ENCODE measurements around the gene MCOLN2. TPM values are rescaled to one million over a fixed set of nuclear protein-coding genes. Genes with fewer than 3 reads are reported as not detected.
A peak's percentile ranks its signal among the peaks of the same experiment; 100 is the strongest.
"Not testable (repeated sequence)": the region's sequence is repeated elsewhere in the genome, so short reads cannot be mapped to it uniquely, and the experiment has no call there.

MCOLN2 gene
- total RNA-seq, 8 experiments from 2014 or later = 0.13 to 2.5 (median 0.36) TPM; not detected in 1

- H3K27ac ChIP-seq = no peak overlapping the region
- ATAC-seq (replicated peaks in 6 of 8) = no peak
- no peak overlapping the region for H3K4me3 ChIP-seq
- in situ Hi-C loops (cut with MboI; ENCODE audit: low pct_unique_long_range_greater_than_20kb in 2 of 9, low sequenced_read_pairs in 9 of 9, unreplicated experiment in 9 of 9) = no loop called here
- no peaks in the 10 kb centered on the region for H3K4me1 ChIP-seq (replicated peaks in 1 of 2)
These were observed 4.8 kb upstream of the MCOLN2 start for GRCh38 chr1:85001742-85002141.

GRCh38 chr1:84998642-84999280 is 1.8 kb upstream of the MCOLN2 start:
- H3K4me3 ChIP-seq = no peak overlapping the region
- no peak for ATAC-seq (replicated peaks in 6 of 8)
- in situ Hi-C loops (cut with MboI; ENCODE audit: low pct_unique_long_range_greater_than_20kb in 2 of 9, low sequenced_read_pairs in 9 of 9, unreplicated experiment in 9 of 9) = no loop called here
- no peak overlapping the region for H3K27ac ChIP-seq
- 8 to 71% (median 40%) methylated on average over 2 to 13 of the region's 14 CpGs; no CpG with 5 or more reads in 1 of the 10 experiments for WGBS, 10 experiments
- H3K4me1 ChIP-seq (replicated peaks in 1 of 2) = no peaks in the 10 kb centered on the region

- ATAC-seq (replicated peaks in 6 of 8) = peak; percentile 31 to 48 (median 42)
- H3K4me3 ChIP-seq = peak overlapping the region; percentile 42 to 49 (median 44)
- no peaks in the 10 kb centered on the region for H3K4me1 ChIP-seq (replicated peaks in 1 of 2)
- WGBS, 10 experiments = 0 to 6% (median 0%) methylated on average over 2 to 44 of the region's 58 CpGs
- in situ Hi-C loops (cut with MboI; ENCODE audit: low pct_unique_long_range_greater_than_20kb in 2 of 9, low sequenced_read_pairs in 9 of 9, unreplicated experiment in 9 of 9) = no loop called here
- H3K27ac ChIP-seq = no peak overlapping the region
These were observed 1.0 kb upstream of the MCOLN2 start for GRCh38 chr1:84997667-84998600.

GRCh38 chr1:84995484-84996334 is 1.2 kb downstream of the MCOLN2 start:
- no peak for ATAC-seq (replicated peaks in 6 of 8)
- Histone ChIP-seq H3K4me3 (no peak overlapping the region), H3K4me1 (replicated peaks in 1 of 2) (no peaks in the 10 kb centered on the region), H3K27ac (no peak overlapping the region)
- in situ Hi-C loops (cut with MboI; ENCODE audit: low pct_unique_long_range_greater_than_20kb in 2 of 9, low sequenced_read_pairs in 9 of 9, unreplicated experiment in 9 of 9) = no loop called here
- WGBS, 10 experiments = 67 to 93% (median 80%) methylated on average over 2 to 10 of the region's 10 CpGs

- H3K4me1 ChIP-seq (replicated peaks in 1 of 2) = no peaks in the 10 kb centered on the region
- H3K4me3 ChIP-seq = no peak overlapping the region
- WGBS, 10 experiments = 40 to 74% (median 63%) methylated on average over 2 to 8 of the region's 8 CpGs
- no peak overlapping the region for H3K27ac ChIP-seq
- ATAC-seq (replicated peaks in 6 of 8) = no peak
- in situ Hi-C loops (cut with MboI; ENCODE audit: low pct_unique_long_range_greater_than_20kb in 2 of 9, low sequenced_read_pairs in 9 of 9, unreplicated experiment in 9 of 9) = no loop called here
These were observed 5.6 kb downstream of the MCOLN2 start for GRCh38 chr1:84991097-84991920.

GRCh38 chr1:84988588-84988987 is 8.3 kb downstream of the MCOLN2 start:
- in situ Hi-C loops (cut with MboI; ENCODE audit: low pct_unique_long_range_greater_than_20kb in 2 of 9, low sequenced_read_pairs in 9 of 9, unreplicated experiment in 9 of 9) = no loop called here
- ATAC-seq (replicated peaks in 6 of 8) = no peak
- no peaks in the 10 kb centered on the region for H3K4me1 ChIP-seq (replicated peaks in 1 of 2)
- H3K27ac ChIP-seq = no peak overlapping the region
- H3K4me3 ChIP-seq = no peak overlapping the region
- 55 to 94% (median 77%) methylated on average over 1 to 2 of the region's 2 CpGs for WGBS, 10 experiments

GRCh38 chr1:84986561-84986960 is 10.4 kb downstream of the MCOLN2 start:
- H3K27ac ChIP-seq; H3K4me3 ChIP-seq; ATAC-seq (replicated peaks in 6 of 8); H3K4me1 ChIP-seq (replicated peaks in 1 of 2); in situ Hi-C loops (cut with MboI; ENCODE audit: low pct_unique_long_range_greater_than_20kb in 2 of 9, low sequenced_read_pairs in 9 of 9, unreplicated experiment in 9 of 9): not testable (repeated sequence)
- WGBS, 10 experiments = 29 to 92% (median 81%) methylated on average over 2 to 3 of the region's 3 CpGs

GRCh38 chr1:84985365-84985764 is 11.5 kb downstream of the MCOLN2 start:
- peak in 1 of 8 experiments; percentile 50 for ATAC-seq (replicated peaks in 6 of 8)
- Histone ChIP-seq H3K27ac (no peak overlapping the region), H3K4me1 (replicated peaks in 1 of 2) (no peaks in the 10 kb centered on the region), H3K4me3 (no peak overlapping the region)
- in situ Hi-C loops (cut with MboI; ENCODE audit: low pct_unique_long_range_greater_than_20kb in 2 of 9, low sequenced_read_pairs in 9 of 9, unreplicated experiment in 9 of 9) = no loop called here

GRCh38 chr1:84982395-84982794 is 14.5 kb downstream of the MCOLN2 start:
- Histone ChIP-seq H3K4me1 (replicated peaks in 1 of 2) (no peaks in the 10 kb centered on the region), H3K27ac (no peak overlapping the region), H3K4me3 (no peak overlapping the region)
- in situ Hi-C loops (cut with MboI; ENCODE audit: low pct_unique_long_range_greater_than_20kb in 2 of 9, low sequenced_read_pairs in 9 of 9, unreplicated experiment in 9 of 9) = no loop called here
- 14 to 84% (median 60%) methylated on average over 1 to 2 of the region's 2 CpGs; no CpG with 5 or more reads in 2 of the 10 experiments for WGBS, 10 experiments
- no peak for ATAC-seq (replicated peaks in 6 of 8)

GRCh38 chr1:84975035-84975434 is 21.9 kb downstream of the MCOLN2 start:
- 62 to 80% (median 67%) methylated on average over 1 to 2 of the region's 2 CpGs; no CpG with 5 or more reads in 7 of the 10 experiments for WGBS, 10 experiments
- Histone ChIP-seq H3K4me1 (replicated peaks in 1 of 2) (peaks cover 0 to 4% of the 10 kb centered on the region in 2 donors), H3K4me3 (no peak overlapping the region), H3K27ac (no peak overlapping the region)
- ATAC-seq (replicated peaks in 6 of 8) = no peak
- in situ Hi-C loops (cut with MboI; ENCODE audit: low pct_unique_long_range_greater_than_20kb in 2 of 9, low sequenced_read_pairs in 9 of 9, unreplicated experiment in 9 of 9) = no loop called here

GRCh38 chr1:84973498-84974334 is 23.2 kb downstream of the MCOLN2 start:
- 18 to 94% (median 80%) methylated on average over 2 to 7 of the region's 7 CpGs; no CpG with 5 or more reads in 1 of the 10 experiments for WGBS, 10 experiments
- Histone ChIP-seq H3K27ac (no peak overlapping the region), H3K4me3 (no peak overlapping the region), H3K4me1 (replicated peaks in 1 of 2) (peaks cover 0 to 4% of the 10 kb centered on the region in 2 donors)
- no peak for ATAC-seq (replicated peaks in 6 of 8)
- in situ Hi-C loops (cut with MboI; ENCODE audit: low pct_unique_long_range_greater_than_20kb in 2 of 9, low sequenced_read_pairs in 9 of 9, unreplicated experiment in 9 of 9) = loop anchor here in 1 of 9 experiments (25.0 kb wide), 1 partner anchor 114 kb away; no protein-coding TSS in a partner anchor
